HCT116 (cell line): ENCODE results near the gene TRERF1. TPM values are rescaled to one million over a fixed set of nuclear protein-coding genes. Genes with fewer than 3 reads are reported as not detected.

ENCODE experiments used
- ATAC-seq: fragments of 200-7000 bp; cut with Tn5 transposase; 2 replicates; pipeline ENCODE4 v1.9.1; 2020; ENCODE audit warnings: mild to moderate bottlenecking, moderate library complexity
- BruUV-seq: library from RNA; stranded (reverse); fragments of 400-500 nt; replicated peaks from 2 replicates; lab custom pipeline; 2021; lab: Mats Ljungman, UMichigan
- CTCF ChIA-PET: fragments of 300-600 bp; sonication (Branson Sonifier 250); formaldehyde crosslinking; loops from one replicate; lab custom pipeline; 2021; ENCODE audit warnings: antibody characterized with exemption; lab: Charles Lee
- POLR2A ChIA-PET: fragments of 300-600, 350-600 bp; sonication (Branson Sonifier 250); formaldehyde crosslinking; loops from one replicate; lab custom pipeline; 2021; ENCODE audit warnings: antibody characterized with exemption; lab: Charles Lee
- RAD21 ChIA-PET, 2 experiments: fragments of 300-600 bp; sonication (Branson Sonifier 250); formaldehyde crosslinking; loops; one replicate each; lab custom pipeline; 2023; ENCODE audit warnings: low total read pairs in 2 of 2; ENCODE audit not compliant: uncharacterized antibody in 2 of 2, unreplicated experiment in 2 of 2, low non-redundant PET in 1 of 2; lab: Charles Lee
- DNase-seq: peaks from one replicate; pipeline ENCODE4 v3.0.0-alpha.2; 2010; ENCODE audit warnings: low read depth, low spot score
- H2AFZ ChIP-seq: fragments of 200-600 bp; shearing (Covaris generic), sonication (generic); 2 replicates; pipeline ENCODE4 v1.6.1; 2017; ENCODE audit warnings: low read depth, mixed run types, mixed read lengths, antibody characterized with exemption, low read length; ENCODE audit not compliant: poor library complexity, severe bottlenecking
- H3K27ac ChIP-seq: 2 replicates; pipeline ENCODE4 v1.5.1; 2012; ENCODE audit warnings: low read depth, low read length
- H3K27me3 ChIP-seq: fragments of 200-600 bp; sonication (generic); 2 replicates; pipeline ENCODE4 v1.6.1; 2016; ENCODE audit warnings: mixed run types, low read length, mixed read lengths; ENCODE audit not compliant: insufficient read depth
- H3K36me3 ChIP-seq, 2 experiments: fragments of 200-500 bp in 1 of 2; fragments of 200-600 bp in 1 of 2; sonication (Bioruptor generic) in 1 of 2; sonication (generic) in 1 of 2; 2 replicates each; pipeline versions ENCODE4 v1.5.1 to v1.6.1; 2014 to 2016; ENCODE audit warnings: low read length in 2 of 2, inconsistent platforms in 1 of 2, mixed read lengths in 1 of 2, mixed run types in 1 of 2; ENCODE audit not compliant: insufficient read depth in 2 of 2, control insufficient read depth in 1 of 2
- H3K4me1 ChIP-seq, 2 experiments: fragments of 200-600 bp in 1 of 2; sonication (generic) in 1 of 2; 2 replicates each; pipeline versions ENCODE4 v1.5.1 to v1.6.1; 2012 to 2017; ENCODE audit warnings: low read length in 2 of 2, inconsistent platforms in 1 of 2, mild to moderate bottlenecking in 1 of 2, mixed read lengths in 1 of 2, mixed run types in 1 of 2, moderate library complexity in 1 of 2; ENCODE audit not compliant: insufficient read depth in 2 of 2, control insufficient read depth in 1 of 2
- H3K4me2 ChIP-seq: fragments of 200-600 bp; sonication (generic); 2 replicates; pipeline ENCODE4 v1.6.1; 2017; ENCODE audit warnings: mixed run types, low read length, mixed read lengths
- H3K4me3 ChIP-seq, 2 experiments: fragments of 200-600 bp in 1 of 2; sonication (generic) in 1 of 2; replicated peaks in 1 of 2; 2 replicates each; pipeline ENCODE4 v1.5.1; 2011 to 2016; ENCODE audit warnings: low read length in 2 of 2, control low read depth in 1 of 2, low read depth in 1 of 2, mild to moderate bottlenecking in 1 of 2, mixed read lengths in 1 of 2, mixed run types in 1 of 2
- H3K79me2 ChIP-seq: fragments of 200-600 bp; sonication (generic); 2 replicates; pipeline ENCODE4 v1.6.1; 2017; ENCODE audit warnings: mild to moderate bottlenecking, mixed run types, low read length, moderate library complexity, mixed read lengths; ENCODE audit not compliant: insufficient read depth
- H3K9ac ChIP-seq: fragments of 200-600 bp; sonication (generic); 2 replicates; pipeline ENCODE4 v1.6.1; 2016; ENCODE audit warnings: low read length, mixed read lengths
- H3K9me2 ChIP-seq: fragments of 200-600 bp; sonication (generic), shearing (Covaris generic); 2 replicates; pipeline ENCODE4 v1.6.1; 2017; ENCODE audit warnings: mixed run types, mild to moderate bottlenecking, moderate library complexity; ENCODE audit not compliant: insufficient read depth
- H3K9me3 ChIP-seq, 2 experiments: fragments of 200-500 bp in 1 of 2; fragments of 200-600 bp in 1 of 2; sonication (Bioruptor generic) in 1 of 2; sonication (generic) in 1 of 2; 2 replicates each; pipeline ENCODE4 v1.6.1; 2014 to 2017; ENCODE audit warnings: low read length in 2 of 2, mixed read lengths in 2 of 2, inconsistent platforms in 1 of 2, low read depth in 1 of 2, mild to moderate bottlenecking in 1 of 2, mixed run types in 1 of 2, moderate library complexity in 1 of 2; ENCODE audit not compliant: control insufficient read depth in 1 of 2, insufficient read depth in 1 of 2
- H4K20me1 ChIP-seq: fragments of 200-600 bp; sonication (generic), shearing (Covaris generic); 2 replicates; pipeline ENCODE4 v1.6.1; 2017; ENCODE audit warnings: mixed run types, mild to moderate bottlenecking, moderate library complexity; ENCODE audit not compliant: insufficient read depth
- CBX3 ChIP-seq: IDR thresholded peaks from 2 replicates; pipeline ENCODE4 v1.6.1; 2012; ENCODE audit warnings: low read depth
- CEBPB ChIP-seq: IDR thresholded peaks from 2 replicates; pipeline ENCODE4 v1.6.1; 2012; ENCODE audit warnings: low read depth
- EGR1 ChIP-seq: IDR thresholded peaks from 2 replicates; pipeline ENCODE4 v1.6.1; 2012; ENCODE audit warnings: low read depth
- ELF1 ChIP-seq: IDR thresholded peaks from 2 replicates; pipeline ENCODE4 v1.6.1; 2012; ENCODE audit warnings: low read depth, borderline replicate concordance
- EZH2phosphoT487 ChIP-seq: fragments of 200-600 bp; IDR thresholded peaks from 2 replicates; pipeline ENCODE4 v1.6.1; 2018; ENCODE audit warnings: antibody characterized with exemption, borderline replicate concordance
- MAX ChIP-seq: IDR thresholded peaks from 2 replicates; pipeline ENCODE4 v1.6.1; 2012
- POLR2AphosphoS5 ChIP-seq: IDR thresholded peaks from 2 replicates; pipeline ENCODE4 v1.6.1; 2011; ENCODE audit warnings: mild to moderate bottlenecking, low read depth, low read length, moderate library complexity
- SRF ChIP-seq: IDR thresholded peaks from 2 replicates; pipeline ENCODE4 v1.6.1; 2012; ENCODE audit warnings: low read depth
- ZNF274 ChIP-seq: fragments of 200-500 bp; sonication (Bioruptor generic); IDR thresholded peaks from 2 replicates; pipeline ENCODE4 v1.6.1; 2014; ENCODE audit warnings: mild to moderate bottlenecking, low read depth, low read length, inconsistent platforms
- intact Hi-C: fragments of 100-400 bp; cut with micrococcal nuclease; formaldehyde crosslinking; loops from 2 replicates; pipeline ENCODE4 v1.10.0; 2022
- total RNA-seq: library from RNA; stranded (reverse); gene quantifications from one replicate; pipeline ENCODE4 v1.2.1, GENCODE V29; 2021; ENCODE audit not compliant: unreplicated experiment
- TF ChIP-seq, protein P1 (sequence below), 3 experiments: fragments of 200-600 bp in 1 of 3; sonication (generic) in 1 of 3; IDR thresholded peaks in 2 of 3; conservative IDR thresholded peaks in 1 of 3; 2 replicates each; pipeline ENCODE4 v1.5.1; 2012 to 2017; ENCODE audit warnings: low read depth in 2 of 3, low read length in 2 of 3, antibody characterized with exemption in 1 of 3, borderline replicate concordance in 1 of 3, control low read depth in 1 of 3, mild to moderate bottlenecking in 1 of 3, mixed read lengths in 1 of 3, mixed run types in 1 of 3, moderate library complexity in 1 of 3; ENCODE audit not compliant: insufficient read depth in 1 of 3
- TF ChIP-seq, protein P2 (sequence below): IDR thresholded peaks from 2 replicates; pipeline ENCODE4 v1.6.1; 2011; ENCODE audit warnings: mild to moderate bottlenecking, low read length, moderate library complexity; ENCODE audit not compliant: insufficient replicate concordance; ENCODE audit errors: extremely low read depth

TRERF1 gene
- total RNA-seq, 1 experiment from 2014 or later: 12.4 TPM

DNA sequence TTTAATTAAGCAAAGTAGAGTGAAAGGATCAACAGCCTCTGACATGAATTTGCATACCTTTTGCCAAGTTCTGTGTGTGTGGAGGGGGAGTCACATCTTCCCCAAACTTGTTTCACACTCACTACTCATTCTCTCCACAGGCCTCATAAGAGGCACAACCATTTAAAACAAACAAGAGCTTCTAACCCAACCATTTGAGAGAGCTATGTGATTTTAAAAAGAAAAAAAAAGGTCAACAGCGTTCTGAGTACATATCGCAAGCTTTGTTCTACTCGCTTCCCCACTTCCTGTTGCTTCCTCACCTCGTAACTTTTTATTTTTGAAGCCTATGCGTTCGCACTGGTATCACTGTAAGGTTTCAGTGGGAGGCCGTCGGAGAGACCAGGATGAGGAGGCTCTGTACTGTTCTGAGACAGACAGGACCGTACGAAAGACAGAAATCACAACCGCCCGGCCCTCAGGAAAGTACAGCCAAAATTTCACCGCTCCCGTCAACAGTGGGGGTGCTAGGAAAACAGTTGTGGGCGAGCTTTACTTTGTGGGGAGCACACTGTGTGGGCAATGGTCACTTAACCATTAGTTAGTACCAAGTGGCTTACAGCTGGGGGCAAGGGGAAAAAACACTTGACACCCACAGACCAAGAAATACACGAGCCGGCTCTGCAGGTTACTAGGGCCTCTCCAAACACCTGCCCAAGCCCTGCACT, 61.3 kb downstream of the TRERF1 start:
- no peak overlapping the region for H3K9ac ChIP-seq
- no peaks in the 10 kb centered on the region; a peak in 1 of 4 replicates for H3K4me1 ChIP-seq
- no peak overlapping the region for H3K4me2 ChIP-seq
- no peak overlapping the region for H3K27ac ChIP-seq
- no peaks in the 10 kb centered on the region for H3K79me2 ChIP-seq
- H3K9me3 ChIP-seq: no peaks in the 10 kb centered on the region
- no peak for DNase-seq
- no peaks in the 10 kb centered on the region for H3K27me3 ChIP-seq
- H2AFZ ChIP-seq: no peak overlapping the region
- CTCF ChIA-PET: no interaction called here
- TF ChIP-seq CBX3 (no peak), MAX (no peak), CEBPB (no peak), POLR2AphosphoS5 (no peak), ELF1 (no peak), SRF (no peak), EZH2phosphoT487 (no peak), ZNF274 (no peak), EGR1 (no peak)
- TF ChIP-seq, protein P1, sequence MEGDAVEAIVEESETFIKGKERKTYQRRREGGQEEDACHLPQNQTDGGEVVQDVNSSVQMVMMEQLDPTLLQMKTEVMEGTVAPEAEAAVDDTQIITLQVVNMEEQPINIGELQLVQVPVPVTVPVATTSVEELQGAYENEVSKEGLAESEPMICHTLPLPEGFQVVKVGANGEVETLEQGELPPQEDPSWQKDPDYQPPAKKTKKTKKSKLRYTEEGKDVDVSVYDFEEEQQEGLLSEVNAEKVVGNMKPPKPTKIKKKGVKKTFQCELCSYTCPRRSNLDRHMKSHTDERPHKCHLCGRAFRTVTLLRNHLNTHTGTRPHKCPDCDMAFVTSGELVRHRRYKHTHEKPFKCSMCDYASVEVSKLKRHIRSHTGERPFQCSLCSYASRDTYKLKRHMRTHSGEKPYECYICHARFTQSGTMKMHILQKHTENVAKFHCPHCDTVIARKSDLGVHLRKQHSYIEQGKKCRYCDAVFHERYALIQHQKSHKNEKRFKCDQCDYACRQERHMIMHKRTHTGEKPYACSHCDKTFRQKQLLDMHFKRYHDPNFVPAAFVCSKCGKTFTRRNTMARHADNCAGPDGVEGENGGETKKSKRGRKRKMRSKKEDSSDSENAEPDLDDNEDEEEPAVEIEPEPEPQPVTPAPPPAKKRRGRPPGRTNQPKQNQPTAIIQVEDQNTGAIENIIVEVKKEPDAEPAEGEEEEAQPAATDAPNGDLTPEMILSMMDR (IDR thresholded peaks at IDR 0.05 in 2 of 3, conservative IDR thresholded peaks at IDR 0.05 in 1 of 3; ENCODE audit: borderline replicate concordance in 1 of 3, insufficient read depth in 1 of 3, low read depth in 2 of 3, low read length in 2 of 3): no peak
- TF ChIP-seq, protein P2, sequence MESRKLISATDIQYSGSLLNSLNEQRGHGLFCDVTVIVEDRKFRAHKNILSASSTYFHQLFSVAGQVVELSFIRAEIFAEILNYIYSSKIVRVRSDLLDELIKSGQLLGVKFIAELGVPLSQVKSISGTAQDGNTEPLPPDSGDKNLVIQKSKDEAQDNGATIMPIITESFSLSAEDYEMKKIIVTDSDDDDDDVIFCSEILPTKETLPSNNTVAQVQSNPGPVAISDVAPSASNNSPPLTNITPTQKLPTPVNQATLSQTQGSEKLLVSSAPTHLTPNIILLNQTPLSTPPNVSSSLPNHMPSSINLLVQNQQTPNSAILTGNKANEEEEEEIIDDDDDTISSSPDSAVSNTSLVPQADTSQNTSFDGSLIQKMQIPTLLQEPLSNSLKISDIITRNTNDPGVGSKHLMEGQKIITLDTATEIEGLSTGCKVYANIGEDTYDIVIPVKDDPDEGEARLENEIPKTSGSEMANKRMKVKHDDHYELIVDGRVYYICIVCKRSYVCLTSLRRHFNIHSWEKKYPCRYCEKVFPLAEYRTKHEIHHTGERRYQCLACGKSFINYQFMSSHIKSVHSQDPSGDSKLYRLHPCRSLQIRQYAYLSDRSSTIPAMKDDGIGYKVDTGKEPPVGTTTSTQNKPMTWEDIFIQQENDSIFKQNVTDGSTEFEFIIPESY: no peak
- TF ChIP-seq, all 23 proteins: peak for 0
- no peaks in the 10 kb centered on the region for H3K36me3 ChIP-seq
- no peak overlapping the region for H3K4me3 ChIP-seq
- BruUV-seq: no TSS peak
- POLR2A ChIA-PET: interaction anchor here (1.4 kb wide), 1 partner anchor 12 kb away, joined by 3 read pairs; no protein-coding TSS in a partner anchor
- no peaks in the 10 kb centered on the region for H4K20me1 ChIP-seq
- RAD21 ChIA-PET: no interaction called here
- no peaks in the 10 kb centered on the region for H3K9me2 ChIP-seq
- no peak for ATAC-seq
- intact Hi-C loops: no loop called here
